ENCODE results near the gene GLRX5.

GLRX5 gene

DNA sequence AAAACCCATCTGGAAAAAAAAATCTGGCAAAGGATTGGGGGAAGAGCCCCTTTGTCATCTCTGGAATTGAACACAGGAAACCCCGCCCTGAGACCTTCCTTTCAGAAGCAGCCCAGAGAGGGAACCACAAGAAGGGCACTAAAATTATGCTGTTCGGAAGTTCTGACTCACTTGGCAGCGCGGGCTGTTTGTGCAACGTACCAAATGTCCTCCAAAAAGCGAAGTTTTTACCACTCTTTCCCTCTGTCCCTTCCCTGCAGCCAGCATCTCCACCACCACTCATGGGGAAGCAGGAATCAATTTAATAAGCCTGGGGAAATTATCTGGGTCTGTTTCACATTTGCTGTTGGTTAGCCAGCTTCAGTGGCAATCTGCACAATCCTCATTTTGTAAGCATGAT, 15.2 kb upstream of the GLRX5 start:
- DNase-seq, result no peak

- DNase-seq, result no peak
These were observed 14.5 kb upstream of the GLRX5 start for GRCh38 chr14:95520346-95520745.

- no peak for DNase-seq
These were observed 13.8 kb upstream of the GLRX5 start for GRCh38 chr14:95521001-95521400.

GRCh38 chr14:95522116-95522515, 12.7 kb upstream of the GLRX5 start:
- DNase-seq, result no peak

DNA sequence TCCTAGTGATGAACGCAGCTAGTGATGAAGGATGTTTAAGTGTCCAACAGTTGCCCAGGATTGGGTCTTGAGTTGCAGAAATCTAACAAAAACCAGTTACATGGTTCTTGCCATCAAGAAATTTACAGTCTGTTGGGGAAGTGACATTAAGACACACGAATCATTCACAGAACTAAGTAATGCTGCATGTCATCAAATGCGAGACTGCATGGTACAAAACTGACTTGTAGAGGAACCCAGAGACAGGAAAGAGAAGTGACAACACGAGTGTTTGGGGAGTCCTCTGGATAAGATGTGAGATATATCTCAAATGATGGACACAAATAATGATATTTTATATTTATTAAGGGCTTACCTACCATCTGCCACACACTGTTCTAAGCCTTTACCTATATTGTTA, 12.3 kb upstream of the GLRX5 start:
- DNase-seq, result no peak

DNA sequence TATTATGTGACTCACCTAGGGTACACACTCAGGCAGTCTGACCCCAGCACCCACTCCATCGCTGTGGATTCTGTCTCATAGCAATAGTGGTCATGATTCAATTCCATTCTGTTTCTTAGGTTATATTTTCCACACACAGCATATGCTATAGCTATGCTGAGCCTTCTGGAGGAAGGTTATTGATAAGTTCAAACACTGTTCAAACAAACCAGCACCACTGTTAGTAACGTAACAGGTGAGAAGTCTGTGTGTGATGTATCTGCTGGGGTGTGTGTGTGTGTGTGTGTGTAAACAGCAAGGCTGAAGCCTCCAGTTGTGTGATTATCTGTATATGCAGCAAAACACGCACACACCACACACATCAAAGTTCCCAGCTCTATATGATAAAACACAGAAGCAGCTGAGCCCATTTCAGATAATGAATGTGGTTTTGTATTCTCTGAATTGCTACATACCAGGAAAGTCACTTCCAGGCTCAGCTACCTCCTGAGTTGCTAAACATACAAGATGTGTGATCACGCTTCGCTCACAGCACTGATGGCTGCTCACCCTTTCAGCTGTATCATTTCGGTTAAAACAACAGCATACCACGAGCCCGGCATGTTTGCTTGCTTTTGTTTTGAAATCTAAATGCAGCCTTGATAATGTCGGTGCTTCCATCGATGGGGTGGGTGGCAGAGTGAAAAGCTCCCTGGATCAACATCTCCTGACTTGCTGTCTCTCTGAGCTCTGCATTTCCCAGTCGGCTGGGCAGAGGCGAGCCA, 11.6 kb upstream of the GLRX5 start:
- DNase-seq, result no peak

DNA sequence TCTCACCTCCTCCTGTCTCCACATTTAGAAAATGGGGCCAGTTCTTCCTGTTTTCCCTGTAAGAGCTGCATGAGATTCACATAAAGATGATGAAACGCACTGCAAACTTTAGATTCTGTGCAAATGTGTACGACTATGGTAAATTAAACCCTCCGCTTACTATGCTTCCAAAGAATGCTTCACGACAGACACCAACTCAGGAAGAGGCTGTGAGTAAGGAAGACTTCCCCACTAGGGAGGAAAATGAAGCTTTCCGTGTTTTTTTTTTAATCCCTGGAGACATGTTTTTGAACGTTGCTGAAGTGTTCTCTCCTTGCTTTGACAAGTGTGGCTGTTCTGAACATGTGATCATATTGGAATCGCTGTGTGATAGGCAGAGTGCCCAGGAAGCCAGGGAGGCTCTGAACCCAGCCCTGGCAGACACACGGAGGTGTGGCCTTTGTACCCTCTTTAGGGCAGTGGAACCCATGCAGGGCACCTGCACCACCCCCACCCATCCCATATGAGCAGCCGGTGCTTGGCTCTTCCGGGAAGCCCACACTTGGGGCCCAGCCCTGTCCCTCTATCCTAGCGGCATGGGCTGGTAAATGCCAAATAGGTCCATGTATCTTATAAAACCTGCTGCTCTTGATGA, 10.9 kb upstream of the GLRX5 start:
- DNase-seq, result no peak

- DNase-seq, result no peak
These were observed 9.9 kb upstream of the GLRX5 start for GRCh38 chr14:95524706-95525512.

DNA sequence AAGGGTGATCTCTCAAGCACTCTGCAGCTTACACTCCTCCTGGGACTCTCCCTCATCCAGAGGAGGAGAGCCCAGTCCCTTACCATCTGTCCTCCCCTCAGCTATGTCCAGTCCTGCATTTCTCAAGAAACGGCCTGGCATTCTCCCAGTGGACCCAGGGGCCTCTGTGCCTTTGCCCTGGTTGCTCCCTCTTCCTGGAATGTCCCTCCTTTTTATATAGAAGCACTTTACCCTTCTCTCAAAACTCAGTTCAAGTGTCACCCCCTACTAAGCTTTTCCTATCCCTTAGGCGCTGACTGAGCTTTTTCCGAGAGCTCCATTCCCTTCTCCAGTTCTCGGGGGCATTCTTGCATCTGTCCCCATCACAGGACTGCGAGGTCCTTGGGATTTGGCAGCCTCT, 8.9 kb upstream of the GLRX5 start:
- DNase-seq, result no peak

DNA sequence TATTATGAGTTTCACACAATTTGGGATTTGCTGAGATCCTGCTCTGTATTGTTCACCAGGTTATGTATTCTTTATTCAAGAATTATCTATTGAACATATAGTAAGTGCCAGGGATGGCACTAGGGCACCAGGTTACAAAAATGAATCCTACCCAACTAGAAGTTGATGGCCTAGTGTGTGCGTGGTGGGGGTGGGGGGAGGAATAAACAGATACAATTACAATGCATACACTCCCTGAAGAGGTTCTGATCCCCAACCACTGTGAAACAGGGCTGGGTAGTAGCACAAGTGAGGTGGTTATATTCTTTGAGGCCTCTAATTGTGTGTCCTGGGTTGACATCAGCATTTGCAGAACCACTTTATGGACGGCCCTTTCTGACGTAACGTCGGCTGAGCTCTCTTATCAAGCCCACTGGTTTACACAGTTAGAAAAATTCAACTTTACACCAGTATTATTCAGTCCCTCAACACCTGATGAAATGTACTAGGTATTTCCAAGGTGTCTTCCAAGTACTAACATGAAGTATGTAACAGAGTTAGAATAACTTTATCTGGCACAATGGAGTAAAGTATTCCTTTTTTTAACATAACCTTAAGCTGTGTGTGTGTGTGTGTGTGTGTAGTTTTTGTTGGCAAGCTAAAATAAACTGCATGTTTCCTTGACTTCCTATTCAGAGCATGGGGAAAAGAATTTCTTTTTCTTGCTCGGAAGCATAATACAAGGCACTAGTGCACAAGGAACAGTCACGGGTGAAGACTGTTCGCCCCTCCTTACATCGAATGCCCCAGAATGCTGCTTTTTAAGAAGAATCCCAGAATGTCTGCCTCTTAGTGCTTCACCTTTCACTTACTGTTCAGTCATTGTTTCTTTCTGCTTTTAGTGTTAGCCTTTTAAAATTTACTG, 8.1 kb upstream of the GLRX5 start:
- DNase-seq, result no peak

GRCh38 chr14:95527387-95528002, 7.4 kb upstream of the GLRX5 start:
- DNase-seq, result no peak

DNA sequence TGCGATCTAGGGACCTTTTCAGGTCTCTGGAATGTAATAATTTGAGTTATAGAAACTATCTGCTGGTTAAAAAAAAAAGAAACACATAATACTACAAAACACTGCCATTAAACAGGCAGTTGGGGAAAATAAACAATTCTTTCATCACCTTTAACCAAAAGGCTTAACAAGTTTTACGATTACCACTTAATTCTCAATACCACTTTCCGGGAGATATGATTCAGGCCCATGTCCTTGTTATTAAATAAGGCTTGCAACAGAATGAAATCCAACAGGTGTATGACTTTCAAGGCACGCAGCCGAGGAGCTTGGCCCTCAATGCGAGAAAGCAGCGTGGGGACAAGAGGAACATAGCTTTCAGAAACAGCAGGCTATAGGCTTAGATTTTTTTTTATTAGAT, 5.6 kb upstream of the GLRX5 start:
- DNase-seq, result no peak

- DNase-seq, result no peak
These were observed 4.2 kb upstream of the GLRX5 start for GRCh38 chr14:95530473-95531276.

- no peak for DNase-seq
These were observed 3.4 kb upstream of the GLRX5 start for GRCh38 chr14:95531473-95531872.

GRCh38 chr14:95531969-95532368, 2.9 kb upstream of the GLRX5 start:
- no peak for DNase-seq

DNA sequence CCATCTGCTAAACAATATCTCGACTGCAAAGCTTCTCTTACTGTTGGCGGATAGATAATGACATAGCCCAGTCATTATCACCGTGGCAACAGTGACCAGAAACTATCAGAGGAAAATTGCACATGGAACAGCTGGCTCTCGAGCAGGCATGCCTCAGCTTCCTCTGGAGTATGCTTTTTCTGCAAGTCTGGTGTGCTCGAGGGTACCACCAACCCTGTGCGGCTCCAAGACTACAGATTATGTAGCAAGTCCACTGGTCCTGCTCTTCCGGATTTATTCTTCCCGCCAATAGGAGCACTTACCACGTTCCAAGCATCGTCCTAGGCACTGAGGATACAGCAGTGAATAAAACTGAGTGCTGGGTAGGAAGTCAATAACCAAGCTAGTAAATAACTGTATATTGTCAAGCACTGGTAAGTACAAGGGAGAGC, 1.4 kb upstream of the GLRX5 start:
- no peak for DNase-seq

DNA sequence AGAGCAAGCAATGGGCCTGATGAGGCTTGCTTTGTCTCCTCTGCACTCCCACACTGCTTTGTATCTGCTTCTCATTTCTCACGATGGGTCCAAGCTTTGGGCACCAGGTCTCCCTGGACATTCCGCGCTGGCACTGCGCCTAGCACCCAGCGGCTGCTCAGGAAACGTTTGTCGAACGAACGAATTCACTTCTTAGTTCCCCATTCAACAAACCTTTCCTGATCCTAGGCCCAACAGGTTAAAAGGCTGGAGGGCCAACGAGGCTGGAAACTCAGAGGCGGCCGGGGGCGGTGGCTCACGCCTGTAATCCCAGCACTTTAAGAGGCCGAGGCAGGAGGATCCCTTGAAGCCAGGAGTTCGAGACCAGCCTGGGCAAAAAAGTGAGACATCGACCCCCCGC, 1.0 kb upstream of the GLRX5 start:
- no peak for DNase-seq

GRCh38 chr14:95535226-95536021, 574 bp downstream of the GLRX5 start:
- DNase-seq, result no peak

GRCh38 chr14:95536036-95536593, 1.3 kb downstream of the GLRX5 start:
- DNase-seq, result no peak

GRCh38 chr14:95536671-95537070, 1.8 kb downstream of the GLRX5 start:
- no peak for DNase-seq

All from cerebellar nuclear complex (tissue), 1 donor.